Measurements from ENCODE around the gene PTBP3. TPM values are rescaled to one million over a fixed set of nuclear protein-coding genes. Genes with fewer than 3 reads are reported as not detected.

The PTBP3 gene
- total RNA-seq, 1 experiment from 2014 or later: 141 TPM

GRCh38 chr9:112371060-112371459 lies 37.6 kb upstream of the PTBP3 start:
- H3K27ac ChIP-seq: no peak overlapping the region
- BruUV-seq (replicated peaks): no TSS peak
- no peaks in the 10 kb centered on the region for H3F3A ChIP-seq (ENCODE audit: insufficient read depth, low read depth)
- no peak overlapping the region for H2AFZ ChIP-seq
- ChIA-PET CTCF (no interaction called here), POLR2A (ENCODE audit: unreplicated experiment) (no interaction called here)
- H3K79me2 ChIP-seq (ENCODE audit: low read depth): no peaks in the 10 kb centered on the region
- H3K4me2 ChIP-seq: no peak overlapping the region
- TF ChIP-seq, protein P1, sequence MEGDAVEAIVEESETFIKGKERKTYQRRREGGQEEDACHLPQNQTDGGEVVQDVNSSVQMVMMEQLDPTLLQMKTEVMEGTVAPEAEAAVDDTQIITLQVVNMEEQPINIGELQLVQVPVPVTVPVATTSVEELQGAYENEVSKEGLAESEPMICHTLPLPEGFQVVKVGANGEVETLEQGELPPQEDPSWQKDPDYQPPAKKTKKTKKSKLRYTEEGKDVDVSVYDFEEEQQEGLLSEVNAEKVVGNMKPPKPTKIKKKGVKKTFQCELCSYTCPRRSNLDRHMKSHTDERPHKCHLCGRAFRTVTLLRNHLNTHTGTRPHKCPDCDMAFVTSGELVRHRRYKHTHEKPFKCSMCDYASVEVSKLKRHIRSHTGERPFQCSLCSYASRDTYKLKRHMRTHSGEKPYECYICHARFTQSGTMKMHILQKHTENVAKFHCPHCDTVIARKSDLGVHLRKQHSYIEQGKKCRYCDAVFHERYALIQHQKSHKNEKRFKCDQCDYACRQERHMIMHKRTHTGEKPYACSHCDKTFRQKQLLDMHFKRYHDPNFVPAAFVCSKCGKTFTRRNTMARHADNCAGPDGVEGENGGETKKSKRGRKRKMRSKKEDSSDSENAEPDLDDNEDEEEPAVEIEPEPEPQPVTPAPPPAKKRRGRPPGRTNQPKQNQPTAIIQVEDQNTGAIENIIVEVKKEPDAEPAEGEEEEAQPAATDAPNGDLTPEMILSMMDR (conservative IDR thresholded peaks at IDR 0.05): no peak
- TF ChIP-seq EZH2 (IDR thresholded peaks at IDR 0.05; ENCODE audit: low read depth): no peak
- H3K4me3 ChIP-seq: no peak overlapping the region
- no peak for DNase-seq
- H3K9me3 ChIP-seq (ENCODE audit: insufficient read depth, low read depth): peaks cover 16% of the 10 kb centered on the region
- no peaks in the 10 kb centered on the region for H3K9me2 ChIP-seq (ENCODE audit: insufficient read depth)
- no peaks in the 10 kb centered on the region for H3K36me3 ChIP-seq (ENCODE audit: low read depth)
- intact Hi-C loops (cut with micrococcal nuclease; ENCODE audit: unreplicated experiment): loop anchor here (10.0 kb wide), 3 partner anchors 344 to 524 kb away; partner anchors contain the start of genes INIP, SLC46A2 and UGCG
- no peaks in the 10 kb centered on the region for H3K27me3 ChIP-seq (ENCODE audit: insufficient read depth, low read depth)
- H4K20me1 ChIP-seq (ENCODE audit: insufficient read depth): no peaks in the 10 kb centered on the region
- H3K4me1 ChIP-seq (replicated peaks; ENCODE audit: insufficient read depth): no peaks in the 10 kb centered on the region

DNA sequence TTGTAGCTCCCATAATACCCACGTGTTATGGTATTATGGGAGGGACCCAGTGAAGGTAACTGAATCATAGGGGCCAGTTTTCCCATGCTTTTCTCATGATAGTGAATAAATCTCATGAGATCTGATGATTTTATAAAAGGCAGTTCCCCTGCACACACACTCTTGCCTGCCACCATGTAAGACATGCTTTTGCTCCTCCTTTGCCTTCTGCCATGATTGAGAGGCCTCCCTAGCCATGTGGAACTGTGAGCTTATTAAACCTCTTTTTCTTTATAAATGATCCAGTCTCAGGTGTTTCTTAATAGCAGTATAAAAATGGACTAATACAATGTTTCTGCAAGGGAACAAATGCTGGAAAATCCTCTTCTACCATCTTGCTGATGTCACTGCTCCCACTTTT lies 36.4 kb upstream of the PTBP3 start:
- Histone ChIP-seq H3K4me1 (replicated peaks; ENCODE audit: insufficient read depth) (no peaks in the 10 kb centered on the region), H2AFZ (no peak overlapping the region), H3K4me3 (no peak overlapping the region), H3K36me3 (ENCODE audit: low read depth) (no peaks in the 10 kb centered on the region), H4K20me1 (ENCODE audit: insufficient read depth) (no peaks in the 10 kb centered on the region), H3K27me3 (ENCODE audit: insufficient read depth, low read depth) (no peaks in the 10 kb centered on the region), H3K4me2 (no peak overlapping the region), H3F3A (ENCODE audit: insufficient read depth, low read depth) (no peaks in the 10 kb centered on the region), H3K9me2 (ENCODE audit: insufficient read depth) (no peaks in the 10 kb centered on the region), H3K79me2 (ENCODE audit: low read depth) (no peaks in the 10 kb centered on the region), H3K9me3 (ENCODE audit: insufficient read depth, low read depth) (peaks cover 16% of the 10 kb centered on the region), H3K27ac (no peak overlapping the region)
- TF ChIP-seq EZH2 (IDR thresholded peaks at IDR 0.05; ENCODE audit: low read depth): no peak
- TF ChIP-seq, protein P1 (conservative IDR thresholded peaks at IDR 0.05): no peak
- DNase-seq: no peak
- ChIA-PET CTCF (no interaction called here), POLR2A (ENCODE audit: unreplicated experiment) (no interaction called here)
- intact Hi-C loops (cut with micrococcal nuclease; ENCODE audit: unreplicated experiment): loop anchor here (10.0 kb wide), 4 partner anchors 345 to 605 kb away; partner anchors contain the start of genes INIP, SLC46A2 and UGCG
- BruUV-seq (replicated peaks): no TSS peak

DNA sequence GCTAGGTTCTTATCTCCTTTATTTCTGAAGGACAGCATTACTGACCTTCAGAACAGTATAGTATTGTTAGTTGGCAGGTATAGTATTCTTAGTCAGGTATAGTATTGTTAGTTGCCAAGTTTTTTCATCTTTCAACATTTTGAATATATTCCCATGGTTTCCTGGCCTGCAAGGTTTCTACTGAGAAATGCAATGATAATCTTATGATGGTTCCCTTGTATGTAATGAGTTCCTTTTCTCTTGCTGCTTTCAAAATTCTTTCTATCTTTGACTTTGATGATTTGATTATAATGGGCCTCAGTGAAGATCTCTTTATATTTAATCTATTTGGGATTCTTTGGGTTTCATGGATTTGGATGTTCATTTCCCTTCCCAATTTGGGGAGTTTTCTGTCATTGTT lies 34.0 kb upstream of the PTBP3 start:
- H3K4me2 ChIP-seq: no peak overlapping the region
- H3K27me3 ChIP-seq (ENCODE audit: insufficient read depth, low read depth): no peaks in the 10 kb centered on the region
- H3K27ac ChIP-seq: no peak overlapping the region
- H3K4me1 ChIP-seq (replicated peaks; ENCODE audit: insufficient read depth): no peaks in the 10 kb centered on the region
- no peak overlapping the region for H3K4me3 ChIP-seq
- intact Hi-C loops (cut with micrococcal nuclease; ENCODE audit: unreplicated experiment): loop anchor here (10.0 kb wide), 1 partner anchor 603 kb away; no protein-coding TSS in a partner anchor
- BruUV-seq (replicated peaks): no TSS peak
- H3K9me2 ChIP-seq (ENCODE audit: insufficient read depth): no peaks in the 10 kb centered on the region
- CTCF ChIA-PET: interaction anchor here (1.7 kb wide), 1 partner anchor 12 kb away, joined by 5 read pairs; the partner anchor contains the start of gene HSDL2
- no peaks in the 10 kb centered on the region for H3K79me2 ChIP-seq (ENCODE audit: low read depth)
- H3K9me3 ChIP-seq (ENCODE audit: insufficient read depth, low read depth): peaks cover 16% of the 10 kb centered on the region
- no peak overlapping the region for H2AFZ ChIP-seq
- 0 out of 2 replicates have a peak, but pooled peaks cover 3% of the 10 kb centered on the region for H3F3A ChIP-seq (ENCODE audit: insufficient read depth, low read depth)
- TF ChIP-seq EZH2 (IDR thresholded peaks at IDR 0.05; ENCODE audit: low read depth): no peak
- TF ChIP-seq, protein P1 (conservative IDR thresholded peaks at IDR 0.05): no peak
- POLR2A ChIA-PET (ENCODE audit: unreplicated experiment): no interaction called here
- DNase-seq: no peak
- no peaks in the 10 kb centered on the region for H3K36me3 ChIP-seq (ENCODE audit: low read depth)
- no peaks in the 10 kb centered on the region for H4K20me1 ChIP-seq (ENCODE audit: insufficient read depth)
